ENCODE results near the gene CNEP1R1.

- no peak for TF ChIP-seq ELF4 (IDR thresholded peaks at IDR 0.05)
- TF ChIP-seq L3MBTL2 (conservative IDR thresholded peaks at IDR 0.05) = no peak
- TF ChIP-seq FOXM1 (IDR thresholded peaks at IDR 0.05; ENCODE audit: borderline replicate concordance) = no peak
- TF ChIP-seq SP1 (IDR thresholded peaks at IDR 0.05) = no peak
- TF ChIP-seq TARDBP (IDR thresholded peaks at IDR 0.05) = no peak
These were observed 43.5 kb downstream of the CNEP1R1 start for GRCh38 chr16:50068550-50068949.

Measured in HEK293T (cell line).